Panc1 (cell line): Measurements from ENCODE around the gene NOL9. TPM values are rescaled to one million over a fixed set of nuclear protein-coding genes. Genes with fewer than 3 reads are reported as not detected.

Experiments
- ATAC-seq: fragments of 200-7000 bp; cut with Tn5 transposase; 2 replicates; pipeline ENCODE4 v1.9.1; 2020; ENCODE audit warnings: mild to moderate bottlenecking, moderate library complexity
- BruUV-seq: library from RNA; stranded (reverse); fragments of 400-500 nt; replicated peaks from 2 replicates; lab custom pipeline; 2021; lab: Mats Ljungman, UMichigan
- CTCF ChIA-PET: fragments of 300-600 bp; sonication (Branson Sonifier 250); formaldehyde crosslinking; loops from one replicate; lab custom pipeline; 2022; ENCODE audit warnings: antibody characterized with exemption; lab: Charles Lee
- POLR2A ChIA-PET: fragments of 300-600 bp; sonication (Branson Sonifier 250); formaldehyde crosslinking; loops from one replicate; lab custom pipeline; 2022; ENCODE audit warnings: antibody characterized with exemption; lab: Charles Lee
- DNase-seq: peaks from one replicate; pipeline ENCODE4 v3.0.0-alpha.2; 2010; ENCODE audit warnings: low read depth, low spot score
- H3K27ac ChIP-seq: 2 replicates; pipeline ENCODE4 v1.5.1; 2011; ENCODE audit warnings: mild to moderate bottlenecking, low read length, inconsistent platforms
- H3K27me3 ChIP-seq: fragments of 200-500 bp; sonication (Bioruptor generic); 2 replicates; pipeline ENCODE4 v1.6.0; 2014; ENCODE audit warnings: low read length, inconsistent platforms; ENCODE audit not compliant: control insufficient read depth, insufficient read depth
- H3K36me3 ChIP-seq: fragments of 200-500 bp; sonication (Bioruptor generic); 2 replicates; pipeline ENCODE4 v1.5.1; 2014; ENCODE audit warnings: inconsistent platforms, mild to moderate bottlenecking, low read length, moderate library complexity; ENCODE audit not compliant: control insufficient read depth, insufficient read depth
- H3K4me1 ChIP-seq: 2 replicates; pipeline ENCODE4 v1.5.1; 2011; ENCODE audit warnings: inconsistent platforms, mild to moderate bottlenecking, low read length, moderate library complexity; ENCODE audit not compliant: control insufficient read depth, insufficient read depth
- H3K4me3 ChIP-seq, 2 experiments: 2 replicates each; pipeline ENCODE4 v1.5.1; 2011 to 2012; ENCODE audit warnings: low read depth in 2 of 2, low read length in 2 of 2, mild to moderate bottlenecking in 2 of 2, inconsistent platforms in 1 of 2, moderate library complexity in 1 of 2
- H3K9me3 ChIP-seq: fragments of 200-500 bp; sonication (Bioruptor generic); 2 replicates; pipeline ENCODE4 v1.5.1; 2014; ENCODE audit warnings: low read depth, mild to moderate bottlenecking, inconsistent platforms, low read length, moderate library complexity; ENCODE audit not compliant: control insufficient read depth, insufficient read depth
- CTCF ChIP-seq: fragments of 450-650 bp; IDR thresholded peaks from 2 replicates; pipeline ENCODE4 v1.5.1; 2017; ENCODE audit warnings: mild to moderate bottlenecking
- POLR2AphosphoS5 ChIP-seq: IDR thresholded peaks from 2 replicates; pipeline ENCODE4 v1.6.1; 2012; ENCODE audit warnings: mild to moderate bottlenecking, low read depth, low read length, moderate library complexity
- REST ChIP-seq, 2 experiments: IDR thresholded peaks; 2 replicates each; pipeline ENCODE4 v1.6.1; 2011 to 2012; ENCODE audit warnings: low read depth in 2 of 2, control low read depth in 1 of 2, low read length in 1 of 2, mild to moderate bottlenecking in 1 of 2, moderate library complexity in 1 of 2; ENCODE audit not compliant: insufficient read depth in 1 of 2
- SIN3A ChIP-seq: IDR thresholded peaks from 2 replicates; pipeline ENCODE4 v1.6.1; 2012; ENCODE audit warnings: low read depth, mild to moderate bottlenecking, low read length, moderate library complexity, borderline replicate concordance; ENCODE audit not compliant: insufficient read depth
- TCF7L2 ChIP-seq: IDR thresholded peaks from 2 replicates; pipeline ENCODE4 v1.6.1; 2011; ENCODE audit warnings: mild to moderate bottlenecking, low read depth, low read length, inconsistent platforms
- in situ Hi-C: cut with HindIII; loops from 2 replicates; pipeline ENCODE4 v1.10.0; 2016; ENCODE audit warnings: low sequenced_read_pairs, low pct_unique_long_range_greater_than_20kb
- intact Hi-C: fragments of 100-400 bp; cut with micrococcal nuclease; formaldehyde crosslinking; loops from one replicate; pipeline ENCODE4 v1.10.0; 2022; ENCODE audit not compliant: unreplicated experiment
- total RNA-seq: library from RNA; stranded (reverse); gene quantifications from one replicate; pipeline ENCODE4 v1.2.1, GENCODE V29; 2021; ENCODE audit not compliant: unreplicated experiment

The NOL9 gene
- total RNA-seq, 1 experiment from 2014 or later = 46.4 TPM

DNA sequence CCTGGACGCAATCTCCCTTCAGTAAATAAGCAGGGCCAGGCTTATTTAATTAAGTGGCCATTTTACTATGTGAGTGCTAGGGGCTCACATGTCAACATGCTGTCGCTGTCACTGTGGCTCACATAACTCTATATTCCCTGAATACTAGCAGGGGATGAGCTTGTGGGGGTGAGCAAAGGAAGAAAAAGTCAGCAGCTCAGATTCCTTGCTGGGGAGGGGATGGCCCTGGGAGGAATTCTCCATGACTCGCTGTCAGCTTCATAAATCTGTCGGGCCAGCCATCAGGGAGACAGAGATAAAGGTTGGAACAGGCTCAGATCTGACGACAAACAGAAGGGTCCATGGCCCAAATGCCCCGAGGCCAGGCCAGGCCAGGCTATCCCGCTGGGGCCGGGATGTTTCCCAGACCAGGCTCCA, 36.9 kb downstream of the NOL9 start:
- ChIA-PET CTCF (no interaction called here), POLR2A (interaction anchor here (0.6 kb wide), 1 partner anchor 491 kb away, joined by 3 read pairs; no protein-coding TSS in a partner anchor)
- no peak for DNase-seq
- no peaks in the 10 kb centered on the region for H3K27me3 ChIP-seq
- intact Hi-C loops (no loop called here), in situ Hi-C loops (no loop called here)
- TF ChIP-seq CTCF (no peak), REST (IDR thresholded peaks at IDR 0.05; ENCODE audit: insufficient read depth in 1 of 2, low read depth in 2 of 2, low read length in 1 of 2) (no peak), POLR2AphosphoS5 (no peak), TCF7L2 (no peak), SIN3A (no peak)
- no TSS peak for BruUV-seq
- peaks cover 8% of the 10 kb centered on the region for H3K4me1 ChIP-seq
- ATAC-seq = no peak
- no peak overlapping the region for H3K4me3 ChIP-seq
- no peak overlapping the region for H3K27ac ChIP-seq
- no peaks in the 10 kb centered on the region for H3K36me3 ChIP-seq
- H3K9me3 ChIP-seq = no peaks in the 10 kb centered on the region

GRCh38 chr1:6515771-6516170, 38.5 kb downstream of the NOL9 start:
- no TSS peak for BruUV-seq
- H3K36me3 ChIP-seq = no peaks in the 10 kb centered on the region
- no peak overlapping the region for H3K4me3 ChIP-seq
- H3K27me3 ChIP-seq = no peaks in the 10 kb centered on the region
- ATAC-seq (no peak), DNase-seq (no peak)
- ChIA-PET POLR2A (no interaction called here), CTCF (no interaction called here)
- peaks cover 8% of the 10 kb centered on the region for H3K4me1 ChIP-seq
- intact Hi-C loops = no loop called here
- no peak for TF ChIP-seq REST (IDR thresholded peaks at IDR 0.05; ENCODE audit: insufficient read depth in 1 of 2, low read depth in 2 of 2, low read length in 1 of 2)
- no peak for TF ChIP-seq POLR2AphosphoS5
- no peak for TF ChIP-seq CTCF
- no peak for TF ChIP-seq TCF7L2
- no peak for TF ChIP-seq SIN3A
- in situ Hi-C loops = no loop called here
- H3K27ac ChIP-seq = no peak overlapping the region
- no peaks in the 10 kb centered on the region for H3K9me3 ChIP-seq
